GM18507 (cell line): ENCODE data around the gene CFAP52.
"Not testable (repeated sequence)": the region's sequence is repeated elsewhere in the genome, so short reads cannot be mapped to it uniquely, and the experiment has no call there.

Experiments
- DNase-seq: peaks from one replicate; pipeline ENCODE4 v3.0.0; 2011; ENCODE audit warnings: low read depth; ENCODE audit not compliant: insufficient read length; ENCODE audit errors: extremely low spot score
- FAIRE-seq: peaks from 2 replicates; lab custom pipeline; 2011; peaks lifted over from hg19 to GRCh38; lab: Jason Lieb, UNC

The CFAP52 gene

GRCh38 chr17:9576521-9577372 is at the start of gene CFAP52:
CFAP52 (plus strand) TSS chr17:9576642; CDS start chr17:9576696, 54 bp downstream.
- DNase-seq = peak; percentile 71
- peak; percentile 68 for FAIRE-seq

GRCh38 chr17:9527788-9528187 is 48.7 kb upstream of the CFAP52 start:
- no peak for FAIRE-seq
- no peak for DNase-seq

- DNase-seq (peak; percentile 2), FAIRE-seq (peak; percentile 62)
Measured at GRCh38 chr17:9529033-9529700, 47.3 kb upstream of the CFAP52 start.

- no peak for DNase-seq
- FAIRE-seq = no peak
Measured at GRCh38 chr17:9531034-9531433, 45.4 kb upstream of the CFAP52 start.

- FAIRE-seq (no peak), DNase-seq (no peak)
Measured at GRCh38 chr17:9532715-9533114, 43.7 kb upstream of the CFAP52 start.

- FAIRE-seq = no peak
- DNase-seq = no peak
Measured at GRCh38 chr17:9533441-9533840, 43.0 kb upstream of the CFAP52 start.

GRCh38 chr17:9536061-9536460 is 40.4 kb upstream of the CFAP52 start:
- DNase-seq (no peak), FAIRE-seq (no peak)

- FAIRE-seq (no peak), DNase-seq (no peak)
Measured at GRCh38 chr17:9537177-9537776, 39.2 kb upstream of the CFAP52 start.

- no peak for FAIRE-seq
- DNase-seq = no peak
Measured at GRCh38 chr17:9538626-9539025, 37.8 kb upstream of the CFAP52 start.

- FAIRE-seq (no peak), DNase-seq (no peak)
Measured at GRCh38 chr17:9541718-9542117, 34.7 kb upstream of the CFAP52 start.

GRCh38 chr17:9544221-9544620 is 32.2 kb upstream of the CFAP52 start:
- no peak for DNase-seq

GRCh38 chr17:9549215-9549614 is 27.2 kb upstream of the CFAP52 start:
- DNase-seq (no peak), FAIRE-seq (no peak)

More at GRCh38 chr17:9544221-9544620, 32.2 kb upstream of the CFAP52 start:
- no peak for FAIRE-seq

- FAIRE-seq (no peak), DNase-seq (no peak)
Measured at GRCh38 chr17:9553181-9553580, 23.3 kb upstream of the CFAP52 start.

GRCh38 chr17:9553596-9553995 is 22.8 kb upstream of the CFAP52 start:
- no peak for DNase-seq
- FAIRE-seq = no peak

GRCh38 chr17:9554715-9555114 is 21.7 kb upstream of the CFAP52 start:
- not testable (repeated sequence) for FAIRE-seq, DNase-seq

GRCh38 chr17:9557161-9557755 is 19.2 kb upstream of the CFAP52 start:
- FAIRE-seq (no peak), DNase-seq (no peak)

- no peak for FAIRE-seq
- no peak for DNase-seq
Measured at GRCh38 chr17:9557857-9558256, 18.6 kb upstream of the CFAP52 start.

GRCh38 chr17:9564104-9564503 is 12.3 kb upstream of the CFAP52 start:
- no peak for FAIRE-seq
- DNase-seq = no peak

GRCh38 chr17:9566067-9566466 is 10.4 kb upstream of the CFAP52 start:
- FAIRE-seq (peak; percentile 63), DNase-seq (no peak)

- not testable (repeated sequence) for FAIRE-seq
Measured at GRCh38 chr17:9566739-9567138, 9.7 kb upstream of the CFAP52 start.

More at GRCh38 chr17:9566739-9567138, 9.7 kb upstream of the CFAP52 start:
- DNase-seq = not testable (repeated sequence)
